ENCODE results near the gene DENND1A. TPM values are rescaled to one million over a fixed set of nuclear protein-coding genes. Genes with fewer than 3 reads are reported as not detected.

DENND1A gene
- total RNA-seq, 1 donor from 2014 or later: 15.4 TPM

GRCh38 chr9:123656565-123656964 is 273.4 kb downstream of the DENND1A start:
- no peaks in the 10 kb centered on the region for H3K27me3 ChIP-seq
- intact Hi-C loops (cut with DNase I): no loop called here
- DNase-seq: no peak
- no peaks in the 10 kb centered on the region for H3K4me1 ChIP-seq
- H3K36me3 ChIP-seq: peaks cover 2% of the 10 kb centered on the region
- H3K4me3 ChIP-seq: no peak overlapping the region
- no peaks in the 10 kb centered on the region for H3K9me3 ChIP-seq
- no peak for TF ChIP-seq CTCF (IDR thresholded peaks at IDR 0.05)
- ATAC-seq: peak; percentile 70
- H3K27ac ChIP-seq: no peak overlapping the region

DNA sequence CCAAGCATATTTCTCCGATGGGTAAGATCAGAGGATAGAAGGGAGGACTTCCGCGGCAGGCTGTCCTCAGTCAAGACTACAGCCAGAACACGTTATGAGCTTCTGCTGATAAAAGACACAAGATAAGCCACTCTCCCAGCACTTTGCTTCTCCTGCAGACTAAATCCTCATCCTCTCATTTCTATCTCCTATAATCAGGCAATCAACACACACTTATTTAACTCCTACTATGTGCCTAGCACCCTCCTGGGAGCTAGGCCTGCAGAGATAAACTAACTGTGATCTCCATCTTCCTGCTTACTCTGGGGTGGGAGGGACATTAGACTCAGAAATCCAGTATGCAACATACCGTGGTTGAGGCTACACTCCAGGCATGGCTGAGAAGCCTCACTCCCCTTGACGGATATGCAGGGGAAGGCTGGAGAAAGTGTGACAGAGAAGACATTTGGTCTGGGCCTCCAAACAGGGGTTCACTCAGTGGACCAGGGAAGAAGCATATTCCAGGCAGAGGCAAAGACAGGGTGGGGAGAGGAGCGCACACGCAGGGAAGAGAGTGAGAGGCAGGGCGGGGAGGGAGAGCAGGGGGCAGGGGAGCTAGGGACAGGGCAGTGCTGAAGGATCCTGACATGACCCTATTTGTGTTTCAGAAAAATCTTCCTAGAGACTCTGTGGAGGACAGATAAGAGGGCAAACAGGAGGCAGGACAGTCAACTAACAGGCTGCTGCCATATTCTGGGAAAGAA is 274.1 kb downstream of the DENND1A start:
- DNase-seq (no peak), ATAC-seq (no peak)
- H3K27me3 ChIP-seq: no peaks in the 10 kb centered on the region
- H3K9me3 ChIP-seq: no peaks in the 10 kb centered on the region
- H3K4me1 ChIP-seq: no peaks in the 10 kb centered on the region
- intact Hi-C loops (cut with DNase I): no loop called here
- TF ChIP-seq CTCF (IDR thresholded peaks at IDR 0.05): no peak
- peaks cover 6% of the 10 kb centered on the region for H3K36me3 ChIP-seq
- no peak overlapping the region for H3K27ac ChIP-seq
- no peak overlapping the region for H3K4me3 ChIP-seq

- DNase-seq (no peak), ATAC-seq (no peak)
- TF ChIP-seq CTCF (IDR thresholded peaks at IDR 0.05): no peak
- H3K4me1 ChIP-seq: no peaks in the 10 kb centered on the region
- no peak overlapping the region for H3K4me3 ChIP-seq
- intact Hi-C loops (cut with DNase I): no loop called here
- H3K36me3 ChIP-seq: peaks cover 6% of the 10 kb centered on the region
- no peak overlapping the region for H3K27ac ChIP-seq
- H3K9me3 ChIP-seq: no peaks in the 10 kb centered on the region
- H3K27me3 ChIP-seq: no peaks in the 10 kb centered on the region
These were observed 274.8 kb downstream of the DENND1A start for GRCh38 chr9:123654994-123655637.

- no peak for TF ChIP-seq CTCF (IDR thresholded peaks at IDR 0.05)
- no peaks in the 10 kb centered on the region for H3K4me1 ChIP-seq
- no peak overlapping the region for H3K4me3 ChIP-seq
- H3K36me3 ChIP-seq: peaks cover 6% of the 10 kb centered on the region
- H3K9me3 ChIP-seq: no peaks in the 10 kb centered on the region
- no peak overlapping the region for H3K27ac ChIP-seq
- no peaks in the 10 kb centered on the region for H3K27me3 ChIP-seq
- ATAC-seq (no peak), DNase-seq (no peak)
- intact Hi-C loops (cut with DNase I): no loop called here
These were observed 275.5 kb downstream of the DENND1A start for GRCh38 chr9:123654218-123654993.

DNA sequence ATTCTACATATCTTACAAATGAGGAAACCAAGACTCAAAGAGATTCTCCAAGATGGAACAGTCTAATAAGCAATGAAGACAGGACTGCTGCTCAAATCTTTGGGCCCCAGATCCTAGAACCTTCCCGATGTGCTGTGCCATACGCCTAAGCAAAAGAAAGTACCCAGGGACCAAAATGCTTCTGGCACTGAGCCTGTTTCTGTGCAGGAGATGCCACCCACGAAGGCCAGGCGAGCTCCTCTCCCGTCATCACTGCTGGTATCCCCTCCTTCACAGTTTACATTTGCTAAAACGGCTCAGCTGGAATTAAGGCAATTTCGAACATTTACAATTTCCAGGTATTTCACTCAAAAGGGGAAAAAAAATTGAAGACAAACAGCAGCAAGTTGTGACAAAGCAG is 277.5 kb downstream of the DENND1A start:
- no peak overlapping the region for H3K4me3 ChIP-seq
- no peak overlapping the region for H3K27ac ChIP-seq
- H3K27me3 ChIP-seq: no peaks in the 10 kb centered on the region
- no peaks in the 10 kb centered on the region for H3K4me1 ChIP-seq
- ATAC-seq (no peak), DNase-seq (no peak)
- H3K9me3 ChIP-seq: no peaks in the 10 kb centered on the region
- intact Hi-C loops (cut with DNase I): no loop called here
- no peak for TF ChIP-seq CTCF (IDR thresholded peaks at IDR 0.05)
- peaks cover 6% of the 10 kb centered on the region for H3K36me3 ChIP-seq

All from upper lobe of right lung (tissue), 1 donor.